Neuronal stem cell (in vitro differentiated cells): ENCODE data around the gene SCN8A. TPM values are rescaled to one million over a fixed set of nuclear protein-coding genes. Genes with fewer than 3 reads are reported as not detected.

Experiments
- DNase-seq: peaks from one replicate; pipeline ENCODE4 v3.0.0-alpha.2; 2013; ENCODE audit warnings: low spot score
- H2AFZ ChIP-seq: one replicate; pipeline ENCODE4 v1.6.1; 2013; ENCODE audit warnings: mild to moderate bottlenecking, low read length, inconsistent platforms
- H2AK5ac ChIP-seq: 2 replicates; pipeline ENCODE4 v1.6.1; 2013; ENCODE audit warnings: low read depth, mild to moderate bottlenecking, inconsistent platforms, low read length, moderate library complexity, mixed read lengths
- H2BK120ac ChIP-seq: 2 replicates; pipeline ENCODE4 v1.6.1; 2013; ENCODE audit warnings: low read depth, mild to moderate bottlenecking, inconsistent platforms, low read length, moderate library complexity, mixed read lengths
- H2BK12ac ChIP-seq: one replicate; pipeline ENCODE4 v1.6.1; 2013; ENCODE audit warnings: low read length, inconsistent platforms
- H2BK15ac ChIP-seq: 2 replicates; pipeline ENCODE4 v1.6.1; 2013; ENCODE audit warnings: mild to moderate bottlenecking, low read length, inconsistent platforms, mixed read lengths
- H2BK5ac ChIP-seq: one replicate; pipeline ENCODE4 v1.6.1; 2013; ENCODE audit warnings: inconsistent platforms, mild to moderate bottlenecking, low read length, moderate library complexity
- H3K14ac ChIP-seq: one replicate; pipeline ENCODE4 v1.6.1; 2013; ENCODE audit warnings: low read length, inconsistent platforms
- H3K18ac ChIP-seq: 2 replicates; pipeline ENCODE4 v1.6.1; 2013; ENCODE audit warnings: low read length, inconsistent platforms
- H3K23ac ChIP-seq: 2 replicates; pipeline ENCODE4 v1.6.1; 2013; ENCODE audit warnings: low read depth, mild to moderate bottlenecking, mixed read lengths, low read length, inconsistent platforms; ENCODE audit not compliant: poor library complexity
- H3K27ac ChIP-seq: replicated peaks from 3 replicates; pipeline ENCODE4 v1.5.1; 2013; ENCODE audit warnings: low read length, inconsistent platforms
- H3K27me3 ChIP-seq, 3 experiments: 2 replicates each; pipeline ENCODE4 v1.6.1; 2013; ENCODE audit warnings: low read length in 3 of 3, mild to moderate bottlenecking in 2 of 3, inconsistent platforms in 1 of 3, low read depth in 1 of 3, mixed read lengths in 1 of 3, moderate library complexity in 1 of 3; ENCODE audit not compliant: control insufficient read depth in 3 of 3, insufficient read depth in 3 of 3
- H3K36me3 ChIP-seq, 2 donors: replicated peaks in 1 of 2; 2 replicates each; pipeline ENCODE4 v1.6.1; 2013; ENCODE audit warnings: low read length in 2 of 2; ENCODE audit not compliant: control insufficient read depth in 2 of 2, insufficient read depth in 2 of 2
- H3K4ac ChIP-seq: 2 replicates; pipeline ENCODE4 v1.6.1; 2013; ENCODE audit warnings: inconsistent platforms, mild to moderate bottlenecking, low read length, moderate library complexity
- H3K4me1 ChIP-seq, 2 donors: 1 replicate in 1 of 2; 2 replicates in 1 of 2; pipeline ENCODE4 v1.6.1; 2013; ENCODE audit warnings: low read length in 2 of 2, low read depth in 1 of 2; ENCODE audit not compliant: control insufficient read depth in 2 of 2, insufficient read depth in 1 of 2
- H3K4me2 ChIP-seq: one replicate; pipeline ENCODE4 v1.6.1; 2013; ENCODE audit warnings: mild to moderate bottlenecking, low read length, inconsistent platforms; ENCODE audit not compliant: insufficient read depth, poor library complexity, severe bottlenecking
- H3K4me3 ChIP-seq, 2 donors: 2 replicates each; pipeline ENCODE4 v1.5.1; 2013; ENCODE audit warnings: low read length in 2 of 2, mild to moderate bottlenecking in 2 of 2, inconsistent platforms in 1 of 2, moderate library complexity in 1 of 2
- H3K79me1 ChIP-seq: one replicate; pipeline ENCODE4 v1.6.1; 2013; ENCODE audit warnings: low read depth, mild to moderate bottlenecking, inconsistent platforms, low read length, moderate library complexity
- H3K9ac ChIP-seq: one replicate; pipeline ENCODE4 v1.6.1; 2013; ENCODE audit warnings: mild to moderate bottlenecking, low read depth, low read length, inconsistent platforms; ENCODE audit not compliant: poor library complexity
- H3K9me3 ChIP-seq, 2 donors: replicated peaks in 1 of 2; 2 replicates each; pipeline versions ENCODE3 to v1.6.1; 2013; ENCODE audit warnings: low read length in 2 of 2, mild to moderate bottlenecking in 2 of 2, inconsistent platforms in 1 of 2, low read depth in 1 of 2, mixed read lengths in 1 of 2, moderate library complexity in 1 of 2; ENCODE audit not compliant: control insufficient read depth in 2 of 2, insufficient read depth in 1 of 2
- H4K8ac ChIP-seq: one replicate; pipeline ENCODE4 v1.6.1; 2013; ENCODE audit warnings: low read depth, mild to moderate bottlenecking, inconsistent platforms, low read length, moderate library complexity
- H4K91ac ChIP-seq: one replicate; pipeline ENCODE4 v1.6.1; 2013; ENCODE audit warnings: low read length, low read depth, mild to moderate bottlenecking, inconsistent platforms; ENCODE audit not compliant: poor library complexity
- WGBS, 2 donors: extraction: QIAGEN DNeasy Blood & Tissue Kit; methylation state at CpG; one replicate each; pipeline ENCODE4 v1.1.7; 2013; ENCODE audit warnings: missing lambda C conversion rate in 2 of 2, mixed read lengths in 1 of 2; ENCODE audit not compliant: insufficient read length in 2 of 2, insufficient replicate concordance in 1 of 2; ENCODE audit errors: extremely low coverage in 2 of 2; 5-methylcytosine and 5-hydroxymethylcytosine counted together
- polyA plus RNA-seq, 2 experiments: library from polyadenylated mRNA; stranded (reverse); fragments of 200-250 nt; gene quantifications; one replicate each; pipeline ENCODE4 v1.2.3, GENCODE V29; 2013

The SCN8A gene
- polyA plus RNA-seq (2013, experiment 1 of 2) = 1.8 TPM
- 1.9 TPM for polyA plus RNA-seq (2013, experiment 2 of 2)

DNA sequence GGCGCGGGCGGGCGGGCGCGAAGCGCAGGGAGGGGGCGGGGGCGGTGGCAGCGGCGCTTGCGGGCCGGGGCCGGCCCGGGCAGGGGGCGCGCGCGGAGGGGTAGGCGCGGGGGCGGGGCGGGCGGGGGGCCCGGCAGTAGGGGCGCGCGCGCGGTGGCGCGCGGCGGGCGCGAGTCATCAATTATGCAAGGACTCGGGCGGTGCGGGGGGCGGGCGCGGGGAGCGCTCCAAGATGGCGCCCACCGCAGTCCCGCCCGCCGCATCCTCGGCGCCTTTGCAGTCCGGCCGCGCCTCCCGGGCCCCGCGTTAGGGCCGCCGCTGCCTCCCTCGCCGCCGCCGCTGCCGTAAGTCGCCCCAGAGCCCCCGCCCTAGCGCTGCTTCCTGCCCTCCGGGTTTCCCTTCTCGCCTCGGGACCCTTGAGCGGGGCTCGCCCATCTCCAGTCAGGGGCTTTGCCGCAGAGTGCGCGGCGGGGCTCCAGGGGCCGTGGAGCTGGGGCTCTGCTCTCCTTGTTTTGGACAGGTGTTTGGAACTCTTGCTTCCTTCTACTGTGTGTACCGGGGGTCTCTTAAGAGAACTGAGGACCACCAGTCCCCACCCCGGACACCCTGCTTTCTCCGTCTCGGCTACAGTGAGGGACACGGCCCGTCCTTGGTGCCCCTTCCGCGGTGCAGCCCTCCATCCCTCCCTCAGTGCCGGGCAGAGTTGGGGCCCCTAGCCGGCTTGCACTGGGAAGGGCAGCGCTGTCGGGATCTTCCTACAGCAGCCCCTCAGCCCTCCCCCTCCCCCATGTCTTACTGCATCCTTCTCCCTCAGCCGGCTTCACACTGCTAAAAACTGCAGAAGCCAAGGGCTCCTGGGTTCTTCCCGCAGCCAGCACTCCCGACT is at the start of gene SCN8A:
Gene SCN8A (plus strand): TSS at position 218 of the 886 bp plus-strand sequence. CDS start 71,585 bp downstream, outside the sequence.
- Histone ChIP-seq H3K9ac (peak within 1 kb of the TSS; percentile 88), H3K27ac (peak within 1 kb of the TSS; percentile 72), H3K36me3 (peaks cover 0 to 3% of the 10 kb centered on the region in 2 donors), H3K4me3 (peak within 1 kb of the TSS; percentile 89 to 99), H2BK15ac (peak within 1 kb of the TSS; percentile 86), H2BK12ac (no peak within 1 kb of the TSS), H3K4ac (no peak within 1 kb of the TSS), H2BK5ac (peak within 1 kb of the TSS; percentile 56), H2AFZ (peak within 1 kb of the TSS; percentile 96), H2AK5ac (no peak within 1 kb of the TSS), H4K91ac (no peak within 1 kb of the TSS), H4K8ac (no peak within 1 kb of the TSS), H3K18ac (peak within 1 kb of the TSS; percentile 95), H3K27me3 (peaks cover 0 to 11% (median 0%) of the 10 kb centered on the region in 3 experiments), H3K79me1 (no peaks in the 10 kb centered on the region), H3K4me1 (peaks cover 8 to 16% of the 10 kb centered on the region in 2 donors), H3K14ac (peak within 1 kb of the TSS; percentile 31), H3K23ac (peak within 1 kb of the TSS; percentile 97), H2BK120ac (no peak within 1 kb of the TSS), H3K4me2 (peak within 1 kb of the TSS; percentile 88), H3K9me3 (no peaks in the 10 kb centered on the region)
- no CpG with 5 or more reads among the region's 91 CpGs for WGBS, 2 donors
- peak; percentile 78 for DNase-seq

DNA sequence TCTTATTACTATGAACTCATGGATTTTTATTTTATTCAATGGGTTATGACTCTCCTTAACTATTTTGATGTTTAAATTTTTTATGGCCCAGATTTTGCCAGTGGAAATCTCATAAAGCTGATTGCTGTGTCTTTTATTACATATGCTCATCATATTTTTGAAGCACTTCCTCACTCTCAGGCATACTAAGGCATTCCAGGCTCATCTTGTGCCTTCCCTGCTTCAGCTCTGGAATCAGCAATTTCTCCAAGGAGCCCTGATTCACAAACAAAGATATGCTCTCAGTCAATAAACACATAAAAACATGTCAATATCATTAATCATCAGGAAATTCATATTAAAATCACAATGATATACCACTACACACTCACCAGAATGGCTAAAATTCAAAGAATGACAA is 44.9 kb upstream of the SCN8A start:
- H3K4ac ChIP-seq = no peak overlapping the region
- H3K9ac ChIP-seq = no peak overlapping the region
- no peak overlapping the region for H3K4me2 ChIP-seq
- no peaks in the 10 kb centered on the region for H3K79me1 ChIP-seq
- H2BK5ac ChIP-seq = no peak overlapping the region
- H3K18ac ChIP-seq = no peak overlapping the region
- no peak overlapping the region for H3K4me3 ChIP-seq
- no peak overlapping the region for H4K8ac ChIP-seq
- peaks cover 0 to 2% of the 10 kb centered on the region in 2 donors for H3K9me3 ChIP-seq
- H3K36me3 ChIP-seq = no peaks in the 10 kb centered on the region
- H3K23ac ChIP-seq = no peak overlapping the region
- no peak overlapping the region for H2AK5ac ChIP-seq
- no peak overlapping the region for H2BK120ac ChIP-seq
- peaks cover 0 to 17% (median 0%) of the 10 kb centered on the region in 3 experiments for H3K27me3 ChIP-seq
- DNase-seq = no peak
- H3K27ac ChIP-seq = no peak overlapping the region
- H2AFZ ChIP-seq = no peak overlapping the region
- H4K91ac ChIP-seq = no peak overlapping the region
- no peak overlapping the region for H2BK12ac ChIP-seq
- no peak overlapping the region for H3K14ac ChIP-seq
- no peaks in the 10 kb centered on the region for H3K4me1 ChIP-seq
- H2BK15ac ChIP-seq = no peak overlapping the region

DNA sequence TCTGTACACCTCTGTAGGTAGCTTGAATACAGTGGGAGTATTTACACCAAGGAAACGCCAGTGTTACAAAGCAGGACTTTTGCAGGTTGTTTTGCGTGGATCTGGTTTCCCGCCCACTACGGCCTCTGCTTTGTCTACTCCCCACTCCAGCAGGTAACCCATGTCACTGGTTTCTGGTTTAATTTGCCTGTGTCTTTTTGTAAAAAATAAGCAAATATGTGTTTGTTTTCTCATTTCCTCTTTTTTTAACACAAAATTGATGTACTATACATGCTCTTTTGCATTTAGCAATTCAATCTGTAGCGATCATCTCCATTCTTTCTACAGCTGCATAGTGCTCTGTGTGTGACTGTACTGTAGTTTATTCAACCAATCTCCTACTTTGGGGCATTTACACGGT is 43.4 kb upstream of the SCN8A start:
- Histone ChIP-seq H3K36me3 (no peaks in the 10 kb centered on the region), H3K4me1 (no peaks in the 10 kb centered on the region), H2BK5ac (no peak overlapping the region), H3K27me3 (peaks cover 0 to 10% (median 0%) of the 10 kb centered on the region in 3 experiments), H3K9ac (no peak overlapping the region), H3K27ac (no peak overlapping the region), H2BK12ac (no peak overlapping the region), H2AFZ (no peak overlapping the region), H3K4ac (no peak overlapping the region), H3K9me3 (peaks cover 0 to 2% of the 10 kb centered on the region in 2 donors), H3K4me3 (no peak overlapping the region), H3K79me1 (no peaks in the 10 kb centered on the region), H2BK120ac (no peak overlapping the region), H4K8ac (no peak overlapping the region), H3K4me2 (no peak overlapping the region), H3K14ac (no peak overlapping the region), H3K23ac (no peak overlapping the region), H2BK15ac (no peak overlapping the region), H4K91ac (no peak overlapping the region), H3K18ac (no peak overlapping the region), H2AK5ac (no peak overlapping the region)
- no peak for DNase-seq
- WGBS, 2 donors = no CpG with 5 or more reads among the region's 6 CpGs

DNA sequence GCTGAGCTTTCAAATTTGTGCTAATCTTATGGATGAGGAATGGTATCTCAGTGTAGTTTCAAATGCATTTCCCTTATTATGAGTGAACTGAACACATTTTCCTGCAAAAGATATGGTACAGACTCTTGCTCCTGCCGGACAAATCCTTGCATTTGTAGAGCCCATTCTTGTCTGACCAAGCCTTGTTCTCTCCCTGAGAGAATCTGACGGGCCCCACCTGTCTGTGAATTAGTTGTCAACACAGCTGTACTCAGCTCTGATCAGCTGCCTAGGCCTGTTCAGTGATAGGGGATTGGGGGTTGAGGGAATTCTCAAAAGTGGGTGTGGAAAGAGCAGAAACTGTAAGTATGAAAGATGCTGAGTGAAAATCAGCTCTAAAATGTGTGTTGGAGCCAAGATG is 42.8 kb upstream of the SCN8A start:
- H3K4me1 ChIP-seq = no peaks in the 10 kb centered on the region
- H3K9me3 ChIP-seq = peaks cover 0 to 2% of the 10 kb centered on the region in 2 donors
- H3K14ac ChIP-seq = no peak overlapping the region
- H3K36me3 ChIP-seq = no peaks in the 10 kb centered on the region
- H3K27me3 ChIP-seq = peaks cover 0 to 8% (median 0%) of the 10 kb centered on the region in 3 experiments
- no peaks in the 10 kb centered on the region for H3K79me1 ChIP-seq
- H2BK120ac ChIP-seq = no peak overlapping the region
- H2BK12ac ChIP-seq = no peak overlapping the region
- H3K9ac ChIP-seq = no peak overlapping the region
- H3K23ac ChIP-seq = no peak overlapping the region
- H4K91ac ChIP-seq = no peak overlapping the region
- H3K4me3 ChIP-seq = no peak overlapping the region
- WGBS, 2 donors = no CpG with 5 or more reads among the region's 2 CpGs
- H3K27ac ChIP-seq = no peak overlapping the region
- H4K8ac ChIP-seq = no peak overlapping the region
- no peak overlapping the region for H2AK5ac ChIP-seq
- no peak overlapping the region for H2BK15ac ChIP-seq
- H2AFZ ChIP-seq = no peak overlapping the region
- no peak overlapping the region for H3K18ac ChIP-seq
- DNase-seq = no peak
- no peak overlapping the region for H3K4me2 ChIP-seq
- no peak overlapping the region for H3K4ac ChIP-seq
- no peak overlapping the region for H2BK5ac ChIP-seq
